ENCODE data around the gene NUDT21. TPM values are rescaled to one million over a fixed set of nuclear protein-coding genes. Genes with fewer than 3 reads are reported as not detected.
A peak's percentile ranks its signal among the peaks of the same experiment; 100 is the strongest.

Gene NUDT21
- total and polyA plus RNA-seq, 8 donors: 7.9 to 57.6 (median 46.8) TPM

DNA sequence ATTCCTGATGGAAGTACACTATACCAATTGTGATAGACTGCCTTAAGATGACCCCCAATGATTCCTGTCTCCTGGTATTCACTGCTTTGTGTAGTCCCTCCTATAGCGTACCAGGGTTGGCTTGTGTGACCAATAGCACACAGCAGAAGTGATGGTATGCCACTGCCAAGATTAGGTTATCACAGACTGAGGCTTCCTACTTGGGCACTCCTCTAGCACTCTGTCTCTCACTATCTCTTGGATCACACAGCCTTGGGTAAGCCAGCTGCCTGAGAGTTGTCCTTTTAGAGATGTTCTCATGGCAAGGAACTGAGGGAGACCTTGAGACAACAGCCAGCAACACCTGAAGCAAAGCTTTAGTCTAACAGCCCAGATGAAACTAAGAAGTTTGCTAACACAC lies 13.1 kb downstream of the NUDT21 start:
- Histone ChIP-seq H3K4me3 (no peak overlapping the region), H3K4me1 (no peaks in the 10 kb centered on the region), H3K27ac (no peak overlapping the region), H3K36me3 (peaks cover 0 to 34% (median 14%) of the 10 kb centered on the region in 3 donors), H3K9me3 (no peaks in the 10 kb centered on the region), H3K27me3 (no peaks in the 10 kb centered on the region)
- intact Hi-C loops (cut with DNase I): no loop called here
- TF ChIP-seq, protein P1, sequence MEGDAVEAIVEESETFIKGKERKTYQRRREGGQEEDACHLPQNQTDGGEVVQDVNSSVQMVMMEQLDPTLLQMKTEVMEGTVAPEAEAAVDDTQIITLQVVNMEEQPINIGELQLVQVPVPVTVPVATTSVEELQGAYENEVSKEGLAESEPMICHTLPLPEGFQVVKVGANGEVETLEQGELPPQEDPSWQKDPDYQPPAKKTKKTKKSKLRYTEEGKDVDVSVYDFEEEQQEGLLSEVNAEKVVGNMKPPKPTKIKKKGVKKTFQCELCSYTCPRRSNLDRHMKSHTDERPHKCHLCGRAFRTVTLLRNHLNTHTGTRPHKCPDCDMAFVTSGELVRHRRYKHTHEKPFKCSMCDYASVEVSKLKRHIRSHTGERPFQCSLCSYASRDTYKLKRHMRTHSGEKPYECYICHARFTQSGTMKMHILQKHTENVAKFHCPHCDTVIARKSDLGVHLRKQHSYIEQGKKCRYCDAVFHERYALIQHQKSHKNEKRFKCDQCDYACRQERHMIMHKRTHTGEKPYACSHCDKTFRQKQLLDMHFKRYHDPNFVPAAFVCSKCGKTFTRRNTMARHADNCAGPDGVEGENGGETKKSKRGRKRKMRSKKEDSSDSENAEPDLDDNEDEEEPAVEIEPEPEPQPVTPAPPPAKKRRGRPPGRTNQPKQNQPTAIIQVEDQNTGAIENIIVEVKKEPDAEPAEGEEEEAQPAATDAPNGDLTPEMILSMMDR (IDR thresholded peaks at IDR 0.05): no peak
- DNase-seq (no peak), ATAC-seq (no peak), FAIRE-seq (no peak)
- 95 to 100% methylated on average over 1 of the region's 1 CpG for WGBS, 2 donors

DNA sequence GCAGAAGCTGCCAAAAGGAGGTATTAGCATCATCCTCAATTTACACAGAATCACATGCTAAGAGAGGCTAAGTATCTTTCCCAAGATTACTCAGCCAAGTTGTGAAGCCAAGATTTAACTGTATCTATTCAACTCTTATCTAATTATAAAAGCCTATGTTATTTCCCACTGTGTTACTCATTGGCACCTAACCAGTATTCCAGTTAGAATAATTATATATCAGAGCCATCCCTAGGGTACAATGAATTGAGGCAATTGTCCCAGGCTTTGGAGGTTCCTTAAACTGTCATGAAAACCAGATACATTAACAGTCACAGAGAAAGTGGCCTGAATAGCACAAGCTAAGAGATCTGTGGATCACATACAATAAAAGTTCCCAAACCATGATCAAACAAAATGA lies 14.9 kb downstream of the NUDT21 start:
- Histone ChIP-seq H3K27ac (no peak overlapping the region), H3K9me3 (no peaks in the 10 kb centered on the region), H3K4me1 (no peaks in the 10 kb centered on the region), H3K4me3 (no peak overlapping the region), H3K36me3 (peaks cover 0 to 34% (median 16%) of the 10 kb centered on the region in 3 donors), H3K27me3 (no peaks in the 10 kb centered on the region)
- TF ChIP-seq, protein P1 (IDR thresholded peaks at IDR 0.05): no peak
- intact Hi-C loops (cut with DNase I): no loop called here
- DNase-seq (no peak), FAIRE-seq (no peak), ATAC-seq (no peak)

DNA sequence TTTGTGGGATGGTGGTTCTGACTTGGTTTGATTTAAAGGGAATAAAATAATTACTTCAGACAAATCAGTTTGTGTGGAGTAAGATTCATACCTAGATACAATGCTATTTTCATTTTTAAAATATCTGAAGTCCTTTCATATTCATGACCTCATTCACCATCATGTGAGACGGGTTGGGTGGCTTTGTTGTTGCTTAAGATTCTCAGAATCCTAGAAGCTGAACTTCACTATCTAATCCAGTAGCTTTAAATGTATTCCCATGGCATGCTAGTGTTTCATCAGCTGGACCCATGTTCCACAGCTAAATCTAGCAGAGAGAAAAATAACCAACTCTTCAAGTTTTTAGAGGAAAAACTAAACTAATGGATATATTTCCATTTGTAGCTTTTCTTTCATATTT lies 23.0 kb downstream of the NUDT21 start:
- DNase-seq (no peak), FAIRE-seq (no peak), ATAC-seq (no peak)
- H3K4me3 ChIP-seq: no peak overlapping the region
- no peak overlapping the region for H3K27ac ChIP-seq
- 83 to 84% methylated on average over 1 of the region's 1 CpG for WGBS, 2 donors
- H3K4me1 ChIP-seq: peaks cover 5 to 9% (median 7%) of the 10 kb centered on the region in 3 donors
- peaks cover 0 to 3% (median 0%) of the 10 kb centered on the region in 3 donors for H3K36me3 ChIP-seq
- TF ChIP-seq, protein P1 (IDR thresholded peaks at IDR 0.05): no peak
- no peaks in the 10 kb centered on the region for H3K9me3 ChIP-seq
- no peaks in the 10 kb centered on the region for H3K27me3 ChIP-seq
- intact Hi-C loops (cut with DNase I): no loop called here

DNA sequence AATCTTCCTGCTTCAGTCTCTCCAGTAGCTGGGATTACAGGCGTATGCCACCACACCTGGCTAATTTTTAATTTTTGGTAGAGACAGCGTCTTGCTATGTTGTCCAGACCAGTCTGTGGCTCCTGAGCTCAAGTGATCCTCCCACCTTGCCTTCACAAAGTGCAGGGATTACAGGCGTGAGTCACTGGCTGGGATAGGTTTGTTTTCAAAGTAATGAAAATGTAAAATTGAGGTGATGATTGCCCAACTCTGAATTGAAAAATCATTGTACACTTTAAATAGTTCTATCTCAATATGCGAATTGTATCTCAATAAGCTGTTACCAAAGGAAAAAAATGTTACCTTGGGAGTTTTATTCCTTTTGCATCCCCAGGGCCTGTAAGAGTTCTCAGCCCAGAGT lies 24.5 kb downstream of the NUDT21 start:
- Histone ChIP-seq H3K9me3 (no peaks in the 10 kb centered on the region), H3K36me3 (no peaks in the 10 kb centered on the region), H3K27me3 (no peaks in the 10 kb centered on the region), H3K4me3 (no peak overlapping the region), H3K27ac (no peak overlapping the region), H3K4me1 (peaks cover 5 to 22% (median 11%) of the 10 kb centered on the region in 3 donors)
- WGBS, 2 donors: 74 to 83% methylated on average over 4 of the region's 4 CpGs
- intact Hi-C loops (cut with DNase I): no loop called here
- DNase-seq: no peak
- no peak for ATAC-seq
- FAIRE-seq: no peak
- TF ChIP-seq, protein P1 (IDR thresholded peaks at IDR 0.05): no peak

DNA sequence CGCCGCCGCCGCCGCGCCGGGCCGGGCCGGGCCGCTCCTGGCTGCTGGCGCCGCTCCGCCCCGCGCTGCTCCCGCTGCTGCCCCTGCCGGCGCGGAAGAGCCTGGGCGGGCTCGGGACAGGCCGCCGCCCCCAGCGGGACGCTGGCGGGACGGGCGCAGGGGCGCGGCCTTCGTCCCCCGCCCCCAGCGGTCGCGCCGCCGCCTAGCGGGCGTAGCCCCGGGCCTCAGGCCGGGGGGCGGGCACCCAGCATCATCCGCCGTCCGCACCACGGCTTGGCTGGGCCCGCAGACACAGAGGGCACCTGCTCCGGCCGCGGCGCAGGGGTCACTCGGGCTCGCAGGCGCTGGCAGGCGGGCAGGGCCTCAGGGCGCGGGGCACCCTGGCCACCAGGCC lies 25.7 kb downstream of the NUDT21 start, which contains the start of gene AMFR:
TSS of gene AMFR (minus strand) at position 107 of the 394 bp plus-strand sequence. CDS start 218 bp downstream, outside the sequence.
- peak; percentile 53 to 87 (median 78) for DNase-seq
- peak within 1 kb of the TSS; percentile 70 to 80 (median 76) for H3K27ac ChIP-seq
- peak within 1 kb of the TSS; percentile 93 to 99 (median 96) for H3K4me3 ChIP-seq
- no peaks in the 10 kb centered on the region for H3K27me3 ChIP-seq
- FAIRE-seq: no peak
- TF ChIP-seq, protein P1 (IDR thresholded peaks at IDR 0.05): peak in 3 of 4 donors; percentile 14 to 43 (median 41)
- no peaks in the 10 kb centered on the region for H3K36me3 ChIP-seq
- peaks cover 14 to 26% (median 18%) of the 10 kb centered on the region in 3 donors for H3K4me1 ChIP-seq
- no peaks in the 10 kb centered on the region for H3K9me3 ChIP-seq
- intact Hi-C loops (cut with DNase I): no loop called here
- 0 to 1% methylated on average over 30 to 57 of the region's 57 CpGs for WGBS, 2 donors
- ATAC-seq: peak; percentile 94 to 96 (median 95)

Measured in pancreas (tissue), 10 donors.